Left ventricle myocardium inferior (tissue), 1 donor: ENCODE data around the gene BCL6B. TPM values are rescaled to one million over a fixed set of nuclear protein-coding genes. Genes with fewer than 3 reads are reported as not detected.
A peak's percentile ranks its signal among the peaks of the same experiment; 100 is the strongest.
"Not testable (repeated sequence)": the region's sequence is repeated elsewhere in the genome, so short reads cannot be mapped to it uniquely, and the experiment has no call there.

ENCODE experiments used
- DNase-seq: peaks from one replicate; pipeline ENCODE4 v3.0.0-alpha.2; 2020
- H3K27ac ChIP-seq: fragments of 200-600 bp; replicated peaks from 2 replicates; pipeline ENCODE4 v1.8.0; 2021
- H3K27me3 ChIP-seq: fragments of 200-600 bp; 2 replicates; pipeline ENCODE4 v1.8.0; 2021; ENCODE audit warnings: low read depth
- H3K36me3 ChIP-seq: fragments of 200-600 bp; 2 replicates; pipeline ENCODE4 v1.8.0; 2021
- H3K4me1 ChIP-seq: fragments of 200-600 bp; 2 replicates; pipeline ENCODE4 v1.8.0; 2021
- H3K4me3 ChIP-seq: fragments of 200-600 bp; 2 replicates; pipeline ENCODE4 v1.8.0; 2021; ENCODE audit warnings: mild to moderate bottlenecking, moderate library complexity
- H3K9me3 ChIP-seq: fragments of 200-600 bp; replicated peaks from 2 replicates; pipeline ENCODE4 v1.8.0; 2021
- intact Hi-C: fragments of 100-400 bp; cut with micrococcal nuclease; formaldehyde crosslinking; loops from one replicate; pipeline ENCODE4 v1.11.0; 2022
- total RNA-seq: library from RNA; stranded (reverse); fragmentation: NEBNext Ultra II Directional; extraction: Animal tissue kit (Norgen Biotek cat#: 25700); gene quantifications from one replicate; pipeline ENCODE4 v1.2.1, GENCODE V29; 2021
- TF ChIP-seq, protein P1 (sequence below): fragments of 200-600 bp; IDR thresholded peaks from 2 replicates; pipeline ENCODE4 v1.8.0; 2021; ENCODE audit warnings: antibody characterized with exemption, mild to moderate bottlenecking, borderline replicate concordance
- donor health status: DM: no; HTN: yes; CAD: no; lungs with severe emphysema.

Gene BCL6B
- total RNA-seq, 1 donor from 2014 or later, result 13.7 TPM

DNA sequence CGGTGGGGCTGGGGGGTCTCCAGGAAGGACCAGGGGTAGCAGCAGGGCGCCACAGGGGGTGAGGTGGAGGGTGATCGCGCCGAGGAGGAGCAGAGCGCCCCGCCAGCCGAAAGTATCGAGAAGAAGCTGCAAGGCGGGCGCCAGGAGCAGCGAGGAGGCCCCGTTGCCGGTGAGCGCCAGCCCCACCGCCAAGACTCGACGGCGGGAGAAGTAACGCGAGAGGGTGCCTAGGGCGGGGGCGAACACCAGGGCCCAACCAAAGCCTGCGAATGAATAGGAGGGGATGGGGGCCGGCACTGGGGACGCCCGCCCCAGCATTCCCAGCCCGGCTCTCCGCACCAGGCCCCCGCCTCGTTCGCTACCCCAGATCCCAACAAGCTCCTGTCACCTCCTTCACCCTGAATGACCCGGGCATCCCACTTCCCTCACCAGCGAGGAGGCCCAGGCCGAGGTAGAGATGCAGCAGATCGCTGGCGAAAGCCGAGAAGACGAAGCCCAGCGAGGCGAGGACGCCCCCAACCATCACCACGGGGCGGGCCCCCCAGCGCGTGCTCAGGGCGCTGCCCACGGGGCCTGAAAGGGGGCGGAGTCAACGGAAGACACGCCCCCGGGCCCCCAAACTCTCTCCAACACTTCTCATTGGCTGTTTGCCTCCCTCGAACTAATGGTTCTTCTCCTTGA is 19.8 kb downstream of the BCL6B start:
- H3K27me3 ChIP-seq, result peaks cover 49% of the 10 kb centered on the region
- peak overlapping the region; percentile 75 for H3K27ac ChIP-seq
- H3K9me3 ChIP-seq, result no peaks in the 10 kb centered on the region
- H3K4me1 ChIP-seq, result peaks cover 49% of the 10 kb centered on the region
- TF ChIP-seq, protein P1, sequence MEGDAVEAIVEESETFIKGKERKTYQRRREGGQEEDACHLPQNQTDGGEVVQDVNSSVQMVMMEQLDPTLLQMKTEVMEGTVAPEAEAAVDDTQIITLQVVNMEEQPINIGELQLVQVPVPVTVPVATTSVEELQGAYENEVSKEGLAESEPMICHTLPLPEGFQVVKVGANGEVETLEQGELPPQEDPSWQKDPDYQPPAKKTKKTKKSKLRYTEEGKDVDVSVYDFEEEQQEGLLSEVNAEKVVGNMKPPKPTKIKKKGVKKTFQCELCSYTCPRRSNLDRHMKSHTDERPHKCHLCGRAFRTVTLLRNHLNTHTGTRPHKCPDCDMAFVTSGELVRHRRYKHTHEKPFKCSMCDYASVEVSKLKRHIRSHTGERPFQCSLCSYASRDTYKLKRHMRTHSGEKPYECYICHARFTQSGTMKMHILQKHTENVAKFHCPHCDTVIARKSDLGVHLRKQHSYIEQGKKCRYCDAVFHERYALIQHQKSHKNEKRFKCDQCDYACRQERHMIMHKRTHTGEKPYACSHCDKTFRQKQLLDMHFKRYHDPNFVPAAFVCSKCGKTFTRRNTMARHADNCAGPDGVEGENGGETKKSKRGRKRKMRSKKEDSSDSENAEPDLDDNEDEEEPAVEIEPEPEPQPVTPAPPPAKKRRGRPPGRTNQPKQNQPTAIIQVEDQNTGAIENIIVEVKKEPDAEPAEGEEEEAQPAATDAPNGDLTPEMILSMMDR, result no peak
- no peak for DNase-seq
- H3K36me3 ChIP-seq, result no peaks in the 10 kb centered on the region
- intact Hi-C loops, result no loop called here
- H3K4me3 ChIP-seq, result peak overlapping the region; percentile 71

- no peak for DNase-seq
- Histone ChIP-seq H3K27ac (peak overlapping the region; percentile 75), H3K4me3 (peak overlapping the region; percentile 71), H3K36me3 (no peaks in the 10 kb centered on the region), H3K27me3 (peaks cover 54% of the 10 kb centered on the region), H3K4me1 (peaks cover 45% of the 10 kb centered on the region), H3K9me3 (no peaks in the 10 kb centered on the region)
- TF ChIP-seq, protein P1, result no peak
- intact Hi-C loops, result no loop called here
Measured at GRCh38 chr17:7043182-7043496, 20.3 kb downstream of the BCL6B start.

DNA sequence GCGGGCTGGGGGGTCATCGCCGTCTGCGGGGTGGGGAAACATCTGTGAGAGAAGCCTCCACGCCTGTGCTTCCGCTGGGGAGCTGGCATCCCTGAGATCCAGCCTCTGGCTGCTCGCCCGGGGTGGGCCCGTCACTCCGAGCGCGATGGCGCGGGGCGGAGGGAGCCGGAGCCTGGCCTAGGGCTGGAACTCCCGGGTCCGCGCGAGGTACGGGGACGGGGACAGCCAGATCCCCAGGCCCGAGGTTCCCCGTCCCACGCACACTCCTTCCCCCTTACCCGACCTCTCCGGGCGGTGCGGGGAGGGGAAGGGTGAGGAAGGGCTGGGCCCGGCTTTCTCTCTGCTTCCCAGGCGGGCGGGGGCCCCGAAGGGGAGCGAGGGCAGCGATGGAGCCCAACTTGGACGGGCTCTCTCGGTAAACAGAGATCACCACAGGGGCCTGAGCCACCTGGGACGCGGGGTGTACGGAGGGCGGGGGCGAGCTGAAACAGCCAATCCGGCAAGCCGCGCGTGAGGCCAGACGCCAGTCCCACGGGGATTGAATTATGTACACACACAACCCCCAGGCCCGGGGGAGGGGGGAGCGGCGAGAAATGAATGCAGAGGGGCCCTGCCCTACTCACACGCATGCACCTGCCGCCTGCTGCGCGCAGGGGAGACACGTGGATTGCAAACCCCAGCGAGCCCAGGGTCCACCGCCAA is 20.8 kb downstream of the BCL6B start, which contains the start of gene SLC16A11:
Gene SLC16A11, minus strand, starts transcription at position 596 of the 702 bp plus-strand sequence. Its CDS starts 579 bp downstream, at position 17.
- H3K36me3 ChIP-seq, result no peaks in the 10 kb centered on the region
- DNase-seq, result peak; percentile 47
- peak within 1 kb of the TSS; percentile 71 for H3K4me3 ChIP-seq
- H3K27ac ChIP-seq, result peak within 1 kb of the TSS; percentile 75
- H3K4me1 ChIP-seq, result peaks cover 45% of the 10 kb centered on the region
- H3K9me3 ChIP-seq, result no peaks in the 10 kb centered on the region
- H3K27me3 ChIP-seq, result peaks cover 59% of the 10 kb centered on the region
- intact Hi-C loops, result no loop called here
- TF ChIP-seq, protein P1, result no peak

- Histone ChIP-seq H3K4me1 (peaks cover 45% of the 10 kb centered on the region), H3K27me3 (peaks cover 77% of the 10 kb centered on the region), H3K36me3 (no peaks in the 10 kb centered on the region), H3K9me3 (no peaks in the 10 kb centered on the region), H3K27ac (no peak overlapping the region), H3K4me3 (peak overlapping the region; percentile 48)
- DNase-seq, result no peak
- TF ChIP-seq, protein P1, result peak; percentile 87
- intact Hi-C loops, result no loop called here
Measured at GRCh38 chr17:7045492-7046126, 22.8 kb downstream of the BCL6B start.

- H3K4me1 ChIP-seq, result peaks cover 45% of the 10 kb centered on the region
- intact Hi-C loops, result no loop called here
- no peak overlapping the region for H3K27ac ChIP-seq
- no peaks in the 10 kb centered on the region for H3K9me3 ChIP-seq
- H3K36me3 ChIP-seq, result no peaks in the 10 kb centered on the region
- peak overlapping the region; percentile 48 for H3K4me3 ChIP-seq
- no peak for DNase-seq
- H3K27me3 ChIP-seq, result peaks cover 83% of the 10 kb centered on the region
- TF ChIP-seq, protein P1, result no peak
Measured at GRCh38 chr17:7046127-7046724, 23.4 kb downstream of the BCL6B start.

DNA sequence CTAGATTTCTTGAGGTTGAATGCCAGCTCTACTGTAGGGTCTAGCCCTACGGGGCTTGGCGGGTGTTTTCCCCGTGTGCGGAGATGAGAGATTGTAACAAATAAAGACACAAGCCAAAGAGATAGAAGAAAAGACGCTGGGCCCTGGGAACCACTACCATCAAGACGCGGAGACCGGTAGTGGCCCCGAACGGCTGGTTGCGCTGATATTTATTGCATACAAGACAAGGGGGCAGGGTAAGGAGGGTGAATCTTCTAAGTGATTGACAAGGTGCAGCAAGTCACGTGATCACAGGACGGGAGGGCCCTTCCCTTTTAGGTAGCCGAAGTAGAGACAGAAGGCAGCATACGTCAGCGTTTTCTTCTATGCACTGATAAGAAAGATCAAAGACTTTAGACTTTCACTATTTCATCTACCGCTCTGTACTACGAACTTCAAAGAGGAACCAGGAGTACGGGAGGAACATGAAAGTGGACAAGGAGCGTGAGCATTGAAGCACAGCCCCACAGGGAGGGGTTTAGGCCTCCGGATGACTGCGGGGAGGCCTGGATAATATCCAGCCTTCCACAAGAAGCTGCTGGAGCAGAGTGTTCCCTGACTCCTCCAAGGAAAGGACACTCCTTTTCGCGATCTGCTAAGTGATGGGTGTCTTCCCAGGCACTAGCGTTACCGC is 24.0 kb downstream of the BCL6B start:
- H3K36me3 ChIP-seq, H3K9me3 ChIP-seq, intact Hi-C loops, DNase-seq, H3K27ac ChIP-seq: not testable (repeated sequence)
- Histone ChIP-seq H3K4me1 (peaks cover 43% of the 10 kb centered on the region), H3K4me3 (peak overlapping the region; percentile 48), H3K27me3 (peaks cover 79% of the 10 kb centered on the region)
